Liver (tissue), 9 donors: ENCODE measurements around the gene MTOR. TPM values are rescaled to one million over a fixed set of nuclear protein-coding genes. Genes with fewer than 3 reads are reported as not detected.

Experiments
- DNase-seq: peaks from one replicate; pipeline ENCODE4 v3.0.0-alpha.2; 2017; ENCODE audit warnings: low spot score
- H3K27ac ChIP-seq, 2 donors: one replicate each; pipeline ENCODE4 v1.7.0; 2013; ENCODE audit warnings: inconsistent platforms in 2 of 2, low read length in 2 of 2, control low read depth in 1 of 2, low read depth in 1 of 2, mild to moderate bottlenecking in 1 of 2
- H3K27me3 ChIP-seq, 4 donors: one replicate each; pipeline versions ENCODE4 v1.6.1 to v1.7.0; 2013; ENCODE audit warnings: low read length in 3 of 4, inconsistent platforms in 1 of 4, mild to moderate bottlenecking in 1 of 4, moderate library complexity in 1 of 4; ENCODE audit not compliant: control insufficient read depth in 4 of 4, insufficient read depth in 4 of 4
- H3K36me3 ChIP-seq, 4 donors: one replicate each; pipeline versions ENCODE4 v1.6.1 to v1.7.0; 2013; ENCODE audit warnings: low read length in 3 of 4, mild to moderate bottlenecking in 3 of 4, low read depth in 1 of 4, moderate library complexity in 1 of 4; ENCODE audit not compliant: control insufficient read depth in 4 of 4, insufficient read depth in 3 of 4
- H3K4me1 ChIP-seq, 4 donors: one replicate each; pipeline versions ENCODE4 v1.6.1 to v1.7.0; 2013; ENCODE audit warnings: low read length in 3 of 4, mild to moderate bottlenecking in 3 of 4, moderate library complexity in 1 of 4; ENCODE audit not compliant: control insufficient read depth in 4 of 4, insufficient read depth in 4 of 4
- H3K4me3 ChIP-seq, 3 donors: one replicate each; pipeline versions ENCODE4 v1.6.1 to v1.7.0; 2013; ENCODE audit warnings: low read length in 3 of 3, control low read depth in 1 of 3, low read depth in 1 of 3, mild to moderate bottlenecking in 1 of 3
- H3K9ac ChIP-seq, 2 donors: one replicate each; pipeline ENCODE4 v1.7.0; 2013; ENCODE audit warnings: low read length in 2 of 2, mild to moderate bottlenecking in 2 of 2, moderate library complexity in 2 of 2, control low read depth in 1 of 2, low read depth in 1 of 2
- H3K9me3 ChIP-seq, 4 donors: one replicate each; pipeline versions ENCODE4 v1.6.1 to v1.7.0; 2013; ENCODE audit warnings: low read length in 3 of 4; ENCODE audit not compliant: control insufficient read depth in 4 of 4
- ATF3 ChIP-seq: IDR thresholded peaks from 2 replicates; pipeline ENCODE4 v1.6.1; 2016; ENCODE audit warnings: antibody characterized with exemption
- CTCF ChIP-seq: fragments of 150-350 bp; IDR thresholded peaks from 2 replicates; pipeline ENCODE4 v1.5.1; 2017; ENCODE audit warnings: improper control_type of control experiment, low read depth, low read length; ENCODE audit not compliant: missing input control
- EGR1 ChIP-seq, 2 donors: IDR thresholded peaks; 2 replicates each; pipeline ENCODE4 v1.6.1; 2016 to 2018; ENCODE audit warnings: antibody characterized with exemption in 2 of 2, low read depth in 2 of 2
- FOXA2 ChIP-seq: IDR thresholded peaks from 2 replicates; pipeline ENCODE4 v1.6.1; 2016; ENCODE audit warnings: antibody characterized with exemption
- JUND ChIP-seq, 2 donors: IDR thresholded peaks; 2 replicates each; pipeline ENCODE4 v1.6.1; 2016; ENCODE audit warnings: antibody characterized with exemption in 2 of 2
- MAX ChIP-seq: IDR thresholded peaks from 2 replicates; pipeline ENCODE4 v1.6.1; 2016; ENCODE audit warnings: antibody characterized with exemption
- NR2F2 ChIP-seq: IDR thresholded peaks from 2 replicates; pipeline ENCODE4 v1.6.1; 2016; ENCODE audit warnings: antibody characterized with exemption
- RAD21 ChIP-seq, 2 donors: IDR thresholded peaks; 2 replicates each; pipeline ENCODE4 v1.6.1; 2016; ENCODE audit warnings: antibody characterized with exemption in 2 of 2, mild to moderate bottlenecking in 2 of 2
- TAF1 ChIP-seq: conservative IDR thresholded peaks from 2 replicates; pipeline ENCODE4 v1.6.1; 2016; ENCODE audit warnings: antibody characterized with exemption, mild to moderate bottlenecking
- YY1 ChIP-seq: IDR thresholded peaks from 2 replicates; pipeline ENCODE4 v1.6.1; 2016; ENCODE audit warnings: antibody characterized with exemption, mild to moderate bottlenecking
- WGBS: extraction: QIAGEN DNeasy Blood & Tissue Kit; methylation state at CpG from one replicate; pipeline ENCODE4 v1.1.7; 2013; 5-methylcytosine and 5-hydroxymethylcytosine counted together
- polyA plus RNA-seq, 2 donors: library from polyadenylated mRNA; stranded (reverse) in 1 of 2; unstranded in 1 of 2; fragments of 200-250 nt in 1 of 2; fragments of >200 nt in 1 of 2; fragmentation: Nextera tagmentation in 1 of 2; extraction: Ambion mirVana in 1 of 2; gene quantifications; one replicate each; pipeline versions ENCODE4 v1.2.1 to v1.2.3, GENCODE V29; 2013 to 2015
- total RNA-seq, 2 donors: library from RNA; depleted of rRNA; stranded (reverse); fragments of >200 nt; gene quantifications; one replicate each; pipeline ENCODE4 v1.2.3, GENCODE V29; 2014
- TF ChIP-seq, protein P1 (sequence below): IDR thresholded peaks from 2 replicates; pipeline ENCODE4 v1.6.1; 2016; ENCODE audit warnings: antibody characterized with exemption, mild to moderate bottlenecking
- TF ChIP-seq, protein P2 (sequence below): IDR thresholded peaks from 2 replicates; pipeline ENCODE4 v1.6.1; 2016; ENCODE audit warnings: antibody characterized with exemption
- donor health status: healthy.
- donor health status: healthy.
- donor health status: healthy.
- donor health status: healthy.
- donor health status: healthy.

The MTOR gene
- total and polyA plus RNA-seq, 4 donors: 11.6 to 45.0 (median 19.9) TPM

DNA sequence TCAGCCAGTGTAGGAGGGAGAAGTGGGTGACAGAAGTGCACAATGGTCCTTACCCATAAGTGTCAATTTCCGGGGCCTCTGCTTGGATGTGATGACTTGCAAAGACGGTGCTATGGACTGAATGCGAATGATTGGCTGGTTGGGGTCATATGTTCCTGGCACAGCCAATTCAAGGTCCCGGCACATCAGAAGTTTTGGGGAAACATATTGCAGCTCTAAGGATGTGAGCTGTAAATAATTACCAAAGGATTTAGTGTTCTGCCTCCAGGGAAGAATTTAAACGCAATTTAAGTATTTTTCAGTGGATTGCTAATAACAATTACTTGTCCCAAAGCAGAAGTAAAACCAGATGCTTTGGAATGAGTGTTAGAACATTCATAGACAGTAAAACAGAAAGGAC, 135.8 kb downstream of the MTOR start:
- WGBS: 90% methylated on average over 5 of the region's 5 CpGs
- Histone ChIP-seq H3K27me3 (no peaks in the 10 kb centered on the region), H3K9ac (no peak overlapping the region), H3K9me3 (no peaks in the 10 kb centered on the region), H3K4me3 (no peak overlapping the region), H3K27ac (no peak overlapping the region), H3K4me1 (peaks cover 0 to 4% (median 2%) of the 10 kb centered on the region in 4 donors), H3K36me3 (peaks cover 13 to 78% (median 59%) of the 10 kb centered on the region in 4 donors)
- TF ChIP-seq ATF3: no peak
- no peak for DNase-seq

GRCh38 chr1:11125931-11126330, 136.4 kb downstream of the MTOR start:
- Histone ChIP-seq H3K27ac (no peak overlapping the region), H3K9me3 (no peaks in the 10 kb centered on the region), H3K27me3 (no peaks in the 10 kb centered on the region), H3K4me3 (no peak overlapping the region), H3K9ac (no peak overlapping the region), H3K36me3 (peaks cover 13 to 83% (median 63%) of the 10 kb centered on the region in 4 donors), H3K4me1 (no peaks in the 10 kb centered on the region)
- 97% methylated on average over 5 of the region's 5 CpGs for WGBS
- DNase-seq: no peak
- TF ChIP-seq CTCF (no peak), FOXA2 (no peak), YY1 (no peak), TAF1 (no peak), MAX (no peak), EGR1 (IDR thresholded peaks at IDR 0.05; ENCODE audit: low read depth in 2 of 2) (no peak), NR2F2 (no peak), JUND (IDR thresholded peaks at IDR 0.05) (no peak), RAD21 (IDR thresholded peaks at IDR 0.05) (no peak)
- TF ChIP-seq, protein P1, sequence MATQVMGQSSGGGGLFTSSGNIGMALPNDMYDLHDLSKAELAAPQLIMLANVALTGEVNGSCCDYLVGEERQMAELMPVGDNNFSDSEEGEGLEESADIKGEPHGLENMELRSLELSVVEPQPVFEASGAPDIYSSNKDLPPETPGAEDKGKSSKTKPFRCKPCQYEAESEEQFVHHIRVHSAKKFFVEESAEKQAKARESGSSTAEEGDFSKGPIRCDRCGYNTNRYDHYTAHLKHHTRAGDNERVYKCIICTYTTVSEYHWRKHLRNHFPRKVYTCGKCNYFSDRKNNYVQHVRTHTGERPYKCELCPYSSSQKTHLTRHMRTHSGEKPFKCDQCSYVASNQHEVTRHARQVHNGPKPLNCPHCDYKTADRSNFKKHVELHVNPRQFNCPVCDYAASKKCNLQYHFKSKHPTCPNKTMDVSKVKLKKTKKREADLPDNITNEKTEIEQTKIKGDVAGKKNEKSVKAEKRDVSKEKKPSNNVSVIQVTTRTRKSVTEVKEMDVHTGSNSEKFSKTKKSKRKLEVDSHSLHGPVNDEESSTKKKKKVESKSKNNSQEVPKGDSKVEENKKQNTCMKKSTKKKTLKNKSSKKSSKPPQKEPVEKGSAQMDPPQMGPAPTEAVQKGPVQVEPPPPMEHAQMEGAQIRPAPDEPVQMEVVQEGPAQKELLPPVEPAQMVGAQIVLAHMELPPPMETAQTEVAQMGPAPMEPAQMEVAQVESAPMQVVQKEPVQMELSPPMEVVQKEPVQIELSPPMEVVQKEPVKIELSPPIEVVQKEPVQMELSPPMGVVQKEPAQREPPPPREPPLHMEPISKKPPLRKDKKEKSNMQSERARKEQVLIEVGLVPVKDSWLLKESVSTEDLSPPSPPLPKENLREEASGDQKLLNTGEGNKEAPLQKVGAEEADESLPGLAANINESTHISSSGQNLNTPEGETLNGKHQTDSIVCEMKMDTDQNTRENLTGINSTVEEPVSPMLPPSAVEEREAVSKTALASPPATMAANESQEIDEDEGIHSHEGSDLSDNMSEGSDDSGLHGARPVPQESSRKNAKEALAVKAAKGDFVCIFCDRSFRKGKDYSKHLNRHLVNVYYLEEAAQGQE: no peak
- TF ChIP-seq, protein P2, sequence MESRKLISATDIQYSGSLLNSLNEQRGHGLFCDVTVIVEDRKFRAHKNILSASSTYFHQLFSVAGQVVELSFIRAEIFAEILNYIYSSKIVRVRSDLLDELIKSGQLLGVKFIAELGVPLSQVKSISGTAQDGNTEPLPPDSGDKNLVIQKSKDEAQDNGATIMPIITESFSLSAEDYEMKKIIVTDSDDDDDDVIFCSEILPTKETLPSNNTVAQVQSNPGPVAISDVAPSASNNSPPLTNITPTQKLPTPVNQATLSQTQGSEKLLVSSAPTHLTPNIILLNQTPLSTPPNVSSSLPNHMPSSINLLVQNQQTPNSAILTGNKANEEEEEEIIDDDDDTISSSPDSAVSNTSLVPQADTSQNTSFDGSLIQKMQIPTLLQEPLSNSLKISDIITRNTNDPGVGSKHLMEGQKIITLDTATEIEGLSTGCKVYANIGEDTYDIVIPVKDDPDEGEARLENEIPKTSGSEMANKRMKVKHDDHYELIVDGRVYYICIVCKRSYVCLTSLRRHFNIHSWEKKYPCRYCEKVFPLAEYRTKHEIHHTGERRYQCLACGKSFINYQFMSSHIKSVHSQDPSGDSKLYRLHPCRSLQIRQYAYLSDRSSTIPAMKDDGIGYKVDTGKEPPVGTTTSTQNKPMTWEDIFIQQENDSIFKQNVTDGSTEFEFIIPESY: no peak
